HCT116 (cell line): ENCODE data around the gene GLI3. TPM values are rescaled to one million over a fixed set of nuclear protein-coding genes. Genes with fewer than 3 reads are reported as not detected.

Experiments
- ATAC-seq: fragments of 200-7000 bp; cut with Tn5 transposase; 2 replicates; pipeline ENCODE4 v1.9.1; 2020; ENCODE audit warnings: mild to moderate bottlenecking, moderate library complexity
- BruUV-seq: library from RNA; stranded (reverse); fragments of 400-500 nt; replicated peaks from 2 replicates; lab custom pipeline; 2021; lab: Mats Ljungman, UMichigan
- CTCF ChIA-PET: fragments of 300-600 bp; sonication (Branson Sonifier 250); formaldehyde crosslinking; loops from one replicate; lab custom pipeline; 2021; ENCODE audit warnings: antibody characterized with exemption; lab: Charles Lee
- POLR2A ChIA-PET: fragments of 300-600, 350-600 bp; sonication (Branson Sonifier 250); formaldehyde crosslinking; loops from one replicate; lab custom pipeline; 2021; ENCODE audit warnings: antibody characterized with exemption; lab: Charles Lee
- RAD21 ChIA-PET, 2 experiments: fragments of 300-600 bp; sonication (Branson Sonifier 250); formaldehyde crosslinking; loops; one replicate each; lab custom pipeline; 2023; ENCODE audit warnings: low total read pairs in 2 of 2; ENCODE audit not compliant: uncharacterized antibody in 2 of 2, unreplicated experiment in 2 of 2, low non-redundant PET in 1 of 2; lab: Charles Lee
- DNase-seq: peaks from one replicate; pipeline ENCODE4 v3.0.0-alpha.2; 2010; ENCODE audit warnings: low read depth, low spot score
- H2AFZ ChIP-seq: fragments of 200-600 bp; shearing (Covaris generic), sonication (generic); 2 replicates; pipeline ENCODE4 v1.6.1; 2017; ENCODE audit warnings: low read depth, mixed run types, mixed read lengths, antibody characterized with exemption, low read length; ENCODE audit not compliant: poor library complexity, severe bottlenecking
- H3K27ac ChIP-seq: 2 replicates; pipeline ENCODE4 v1.5.1; 2012; ENCODE audit warnings: low read depth, low read length
- H3K27me3 ChIP-seq: fragments of 200-600 bp; sonication (generic); 2 replicates; pipeline ENCODE4 v1.6.1; 2016; ENCODE audit warnings: mixed run types, low read length, mixed read lengths; ENCODE audit not compliant: insufficient read depth
- H3K36me3 ChIP-seq, 2 experiments: fragments of 200-500 bp in 1 of 2; fragments of 200-600 bp in 1 of 2; sonication (Bioruptor generic) in 1 of 2; sonication (generic) in 1 of 2; 2 replicates each; pipeline versions ENCODE4 v1.5.1 to v1.6.1; 2014 to 2016; ENCODE audit warnings: low read length in 2 of 2, inconsistent platforms in 1 of 2, mixed read lengths in 1 of 2, mixed run types in 1 of 2; ENCODE audit not compliant: insufficient read depth in 2 of 2, control insufficient read depth in 1 of 2
- H3K4me1 ChIP-seq, 2 experiments: fragments of 200-600 bp in 1 of 2; sonication (generic) in 1 of 2; 2 replicates each; pipeline versions ENCODE4 v1.5.1 to v1.6.1; 2012 to 2017; ENCODE audit warnings: low read length in 2 of 2, inconsistent platforms in 1 of 2, mild to moderate bottlenecking in 1 of 2, mixed read lengths in 1 of 2, mixed run types in 1 of 2, moderate library complexity in 1 of 2; ENCODE audit not compliant: insufficient read depth in 2 of 2, control insufficient read depth in 1 of 2
- H3K4me2 ChIP-seq: fragments of 200-600 bp; sonication (generic); 2 replicates; pipeline ENCODE4 v1.6.1; 2017; ENCODE audit warnings: mixed run types, low read length, mixed read lengths
- H3K4me3 ChIP-seq, 2 experiments: fragments of 200-600 bp in 1 of 2; sonication (generic) in 1 of 2; replicated peaks in 1 of 2; 2 replicates each; pipeline ENCODE4 v1.5.1; 2011 to 2016; ENCODE audit warnings: low read length in 2 of 2, control low read depth in 1 of 2, low read depth in 1 of 2, mild to moderate bottlenecking in 1 of 2, mixed read lengths in 1 of 2, mixed run types in 1 of 2
- H3K79me2 ChIP-seq: fragments of 200-600 bp; sonication (generic); 2 replicates; pipeline ENCODE4 v1.6.1; 2017; ENCODE audit warnings: mild to moderate bottlenecking, mixed run types, low read length, moderate library complexity, mixed read lengths; ENCODE audit not compliant: insufficient read depth
- H3K9ac ChIP-seq: fragments of 200-600 bp; sonication (generic); 2 replicates; pipeline ENCODE4 v1.6.1; 2016; ENCODE audit warnings: low read length, mixed read lengths
- H3K9me2 ChIP-seq: fragments of 200-600 bp; sonication (generic), shearing (Covaris generic); 2 replicates; pipeline ENCODE4 v1.6.1; 2017; ENCODE audit warnings: mixed run types, mild to moderate bottlenecking, moderate library complexity; ENCODE audit not compliant: insufficient read depth
- H3K9me3 ChIP-seq, 2 experiments: fragments of 200-500 bp in 1 of 2; fragments of 200-600 bp in 1 of 2; sonication (Bioruptor generic) in 1 of 2; sonication (generic) in 1 of 2; 2 replicates each; pipeline ENCODE4 v1.6.1; 2014 to 2017; ENCODE audit warnings: low read length in 2 of 2, mixed read lengths in 2 of 2, inconsistent platforms in 1 of 2, low read depth in 1 of 2, mild to moderate bottlenecking in 1 of 2, mixed run types in 1 of 2, moderate library complexity in 1 of 2; ENCODE audit not compliant: control insufficient read depth in 1 of 2, insufficient read depth in 1 of 2
- H4K20me1 ChIP-seq: fragments of 200-600 bp; sonication (generic), shearing (Covaris generic); 2 replicates; pipeline ENCODE4 v1.6.1; 2017; ENCODE audit warnings: mixed run types, mild to moderate bottlenecking, moderate library complexity; ENCODE audit not compliant: insufficient read depth
- CBX3 ChIP-seq: IDR thresholded peaks from 2 replicates; pipeline ENCODE4 v1.6.1; 2012; ENCODE audit warnings: low read depth
- CEBPB ChIP-seq: IDR thresholded peaks from 2 replicates; pipeline ENCODE4 v1.6.1; 2012; ENCODE audit warnings: low read depth
- ELF1 ChIP-seq: IDR thresholded peaks from 2 replicates; pipeline ENCODE4 v1.6.1; 2012; ENCODE audit warnings: low read depth, borderline replicate concordance
- EZH2phosphoT487 ChIP-seq: fragments of 200-600 bp; IDR thresholded peaks from 2 replicates; pipeline ENCODE4 v1.6.1; 2018; ENCODE audit warnings: antibody characterized with exemption, borderline replicate concordance
- FOSL1 ChIP-seq: IDR thresholded peaks from 2 replicates; pipeline ENCODE4 v1.6.1; 2012; ENCODE audit warnings: low read depth
- POLR2AphosphoS5 ChIP-seq: IDR thresholded peaks from 2 replicates; pipeline ENCODE4 v1.6.1; 2011; ENCODE audit warnings: mild to moderate bottlenecking, low read depth, low read length, moderate library complexity
- intact Hi-C: fragments of 100-400 bp; cut with micrococcal nuclease; formaldehyde crosslinking; loops from 2 replicates; pipeline ENCODE4 v1.10.0; 2022
- total RNA-seq: library from RNA; stranded (reverse); gene quantifications from one replicate; pipeline ENCODE4 v1.2.1, GENCODE V29; 2021; ENCODE audit not compliant: unreplicated experiment
- TF ChIP-seq, protein P1 (sequence below), 3 experiments: fragments of 200-600 bp in 1 of 3; sonication (generic) in 1 of 3; IDR thresholded peaks in 2 of 3; conservative IDR thresholded peaks in 1 of 3; 2 replicates each; pipeline ENCODE4 v1.5.1; 2012 to 2017; ENCODE audit warnings: low read depth in 2 of 3, low read length in 2 of 3, antibody characterized with exemption in 1 of 3, borderline replicate concordance in 1 of 3, control low read depth in 1 of 3, mild to moderate bottlenecking in 1 of 3, mixed read lengths in 1 of 3, mixed run types in 1 of 3, moderate library complexity in 1 of 3; ENCODE audit not compliant: insufficient read depth in 1 of 3
- TF ChIP-seq, protein P2 (sequence below): IDR thresholded peaks from 2 replicates; pipeline ENCODE4 v1.6.1; 2011; ENCODE audit warnings: mild to moderate bottlenecking, low read length, moderate library complexity; ENCODE audit not compliant: insufficient replicate concordance; ENCODE audit errors: extremely low read depth

Gene GLI3
- total RNA-seq, 1 experiment from 2014 or later, result 0.07 TPM

DNA sequence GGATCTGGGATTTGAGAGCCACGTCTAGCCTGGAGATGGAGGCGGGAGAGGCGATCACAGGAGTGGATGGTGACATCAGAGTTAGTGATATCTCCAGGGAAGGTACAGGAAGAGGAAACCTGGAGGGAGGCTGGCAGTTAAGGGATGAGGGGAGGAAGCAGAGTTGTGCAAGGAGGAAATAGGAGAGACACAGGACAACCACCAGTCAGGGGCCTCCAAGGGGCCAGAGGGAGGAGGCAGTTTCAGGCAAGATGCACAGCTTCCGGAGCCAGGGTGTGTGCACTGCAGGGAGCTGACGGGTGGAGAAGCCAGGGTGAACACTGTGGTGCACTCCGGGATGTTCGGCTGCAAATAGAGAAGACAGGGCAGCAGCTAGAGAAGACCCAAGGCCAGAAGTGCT, 141.2 kb downstream of the GLI3 start:
- intact Hi-C loops, result no loop called here
- DNase-seq (no peak), ATAC-seq (no peak)
- TF ChIP-seq, protein P1, sequence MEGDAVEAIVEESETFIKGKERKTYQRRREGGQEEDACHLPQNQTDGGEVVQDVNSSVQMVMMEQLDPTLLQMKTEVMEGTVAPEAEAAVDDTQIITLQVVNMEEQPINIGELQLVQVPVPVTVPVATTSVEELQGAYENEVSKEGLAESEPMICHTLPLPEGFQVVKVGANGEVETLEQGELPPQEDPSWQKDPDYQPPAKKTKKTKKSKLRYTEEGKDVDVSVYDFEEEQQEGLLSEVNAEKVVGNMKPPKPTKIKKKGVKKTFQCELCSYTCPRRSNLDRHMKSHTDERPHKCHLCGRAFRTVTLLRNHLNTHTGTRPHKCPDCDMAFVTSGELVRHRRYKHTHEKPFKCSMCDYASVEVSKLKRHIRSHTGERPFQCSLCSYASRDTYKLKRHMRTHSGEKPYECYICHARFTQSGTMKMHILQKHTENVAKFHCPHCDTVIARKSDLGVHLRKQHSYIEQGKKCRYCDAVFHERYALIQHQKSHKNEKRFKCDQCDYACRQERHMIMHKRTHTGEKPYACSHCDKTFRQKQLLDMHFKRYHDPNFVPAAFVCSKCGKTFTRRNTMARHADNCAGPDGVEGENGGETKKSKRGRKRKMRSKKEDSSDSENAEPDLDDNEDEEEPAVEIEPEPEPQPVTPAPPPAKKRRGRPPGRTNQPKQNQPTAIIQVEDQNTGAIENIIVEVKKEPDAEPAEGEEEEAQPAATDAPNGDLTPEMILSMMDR (IDR thresholded peaks at IDR 0.05 in 2 of 3, conservative IDR thresholded peaks at IDR 0.05 in 1 of 3; ENCODE audit: borderline replicate concordance in 1 of 3, insufficient read depth in 1 of 3, low read depth in 2 of 3, low read length in 2 of 3), result no peak
- no peak for TF ChIP-seq POLR2AphosphoS5
- TF ChIP-seq, protein P2, sequence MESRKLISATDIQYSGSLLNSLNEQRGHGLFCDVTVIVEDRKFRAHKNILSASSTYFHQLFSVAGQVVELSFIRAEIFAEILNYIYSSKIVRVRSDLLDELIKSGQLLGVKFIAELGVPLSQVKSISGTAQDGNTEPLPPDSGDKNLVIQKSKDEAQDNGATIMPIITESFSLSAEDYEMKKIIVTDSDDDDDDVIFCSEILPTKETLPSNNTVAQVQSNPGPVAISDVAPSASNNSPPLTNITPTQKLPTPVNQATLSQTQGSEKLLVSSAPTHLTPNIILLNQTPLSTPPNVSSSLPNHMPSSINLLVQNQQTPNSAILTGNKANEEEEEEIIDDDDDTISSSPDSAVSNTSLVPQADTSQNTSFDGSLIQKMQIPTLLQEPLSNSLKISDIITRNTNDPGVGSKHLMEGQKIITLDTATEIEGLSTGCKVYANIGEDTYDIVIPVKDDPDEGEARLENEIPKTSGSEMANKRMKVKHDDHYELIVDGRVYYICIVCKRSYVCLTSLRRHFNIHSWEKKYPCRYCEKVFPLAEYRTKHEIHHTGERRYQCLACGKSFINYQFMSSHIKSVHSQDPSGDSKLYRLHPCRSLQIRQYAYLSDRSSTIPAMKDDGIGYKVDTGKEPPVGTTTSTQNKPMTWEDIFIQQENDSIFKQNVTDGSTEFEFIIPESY, result no peak
- no peak for TF ChIP-seq EZH2phosphoT487
- no peak for TF ChIP-seq ELF1
- no peak for TF ChIP-seq CBX3
- TF ChIP-seq FOSL1, result no peak
- no peak for TF ChIP-seq CEBPB
- no TSS peak for BruUV-seq
- Histone ChIP-seq H3K27ac (no peak overlapping the region), H3K4me3 (no peak overlapping the region), H3K4me2 (no peak overlapping the region), H3K9me3 (no peaks in the 10 kb centered on the region), H3K27me3 (no peaks in the 10 kb centered on the region), H3K4me1 (no peaks in the 10 kb centered on the region), H3K9ac (no peak overlapping the region), H2AFZ (no peak overlapping the region), H4K20me1 (no peaks in the 10 kb centered on the region), H3K9me2 (no peaks in the 10 kb centered on the region), H3K79me2 (no peaks in the 10 kb centered on the region), H3K36me3 (no peaks in the 10 kb centered on the region)
- CTCF ChIA-PET, result no interaction called here
- RAD21 ChIA-PET, result no interaction called here
- POLR2A ChIA-PET, result no interaction called here
